Body of pancreas (tissue), 4 donors: ENCODE data around the gene IFNA16.
"Not testable (repeated sequence)": the region's sequence is repeated elsewhere in the genome, so short reads cannot be mapped to it uniquely, and the experiment has no call there.

Experiments
- CTCF ChIP-seq, 7 experiments: fragments of 450-650 bp in 4 of 7; fragments of 200-600 bp in 3 of 7; sonication (generic) in 3 of 7; IDR thresholded peaks; one replicate each; pipeline ENCODE4 v1.5.1; 2016 to 2019; ENCODE audit warnings: antibody characterized with exemption in 7 of 7
- POLR2A ChIP-seq, 3 donors: fragments of 450-650 bp; IDR thresholded peaks; one replicate each; pipeline ENCODE4 v1.6.1; 2016; ENCODE audit warnings: antibody characterized with exemption in 3 of 3, mild to moderate bottlenecking in 2 of 3

- TF ChIP-seq CTCF, POLR2A (IDR thresholded peaks at IDR 0.05): not testable (repeated sequence)
Measured at GRCh38 chr9:21217211-21217610, at the start of gene IFNA16.
